NB4 (cell line): Measurements from ENCODE around the gene SYT10.
"Not testable (repeated sequence)": the region's sequence is repeated elsewhere in the genome, so short reads cannot be mapped to it uniquely, and the experiment has no call there.

Experiments
- DNase-seq: peaks from one replicate; pipeline ENCODE4 v3.0.0; 2010; ENCODE audit warnings: low read depth
- H3K4me3 ChIP-seq: one replicate; pipeline ENCODE4 v1.5.1; 2011; ENCODE audit warnings: mild to moderate bottlenecking, low read depth, low read length, moderate library complexity
- MYC ChIP-seq: IDR thresholded peaks from 2 replicates; pipeline ENCODE4 v1.6.1; 2011; ENCODE audit warnings: low read depth, low read length
- POLR2A ChIP-seq: IDR thresholded peaks from 2 replicates; pipeline ENCODE4 v1.6.1; 2011; ENCODE audit warnings: mild to moderate bottlenecking; ENCODE audit not compliant: insufficient read length; ENCODE audit errors: extremely low read depth
- TF ChIP-seq, protein P1 (sequence below): IDR thresholded peaks from one replicate; pipeline ENCODE4 v1.5.1; 2012; ENCODE audit warnings: low read depth, low read length
- TF ChIP-seq, protein P2 (sequence below): IDR thresholded peaks from 2 replicates; pipeline ENCODE4 v1.6.1; 2011; ENCODE audit warnings: low read depth, low read length

The SYT10 gene

DNA sequence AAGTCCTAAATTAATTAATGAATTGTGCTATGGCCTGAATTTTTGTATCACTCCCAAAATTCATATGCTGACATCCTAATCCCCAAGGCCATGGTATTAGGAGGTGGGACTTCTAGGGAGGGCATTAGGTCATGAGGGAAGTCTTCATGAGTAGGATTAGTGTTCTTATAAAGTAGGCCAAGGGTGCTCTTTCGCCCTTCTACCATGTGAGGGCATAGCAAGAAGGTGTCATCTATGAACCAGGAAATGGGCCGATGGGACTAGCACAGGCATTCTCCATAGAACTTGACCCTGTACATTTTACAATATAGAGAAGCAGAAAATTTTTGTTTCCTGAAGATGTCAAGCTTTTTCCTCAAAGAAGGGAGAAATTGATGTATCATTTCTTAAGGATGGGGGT lies 12.5 kb downstream of the SYT10 start:
- H3K4me3 ChIP-seq = no peak overlapping the region
- TF ChIP-seq, protein P1, sequence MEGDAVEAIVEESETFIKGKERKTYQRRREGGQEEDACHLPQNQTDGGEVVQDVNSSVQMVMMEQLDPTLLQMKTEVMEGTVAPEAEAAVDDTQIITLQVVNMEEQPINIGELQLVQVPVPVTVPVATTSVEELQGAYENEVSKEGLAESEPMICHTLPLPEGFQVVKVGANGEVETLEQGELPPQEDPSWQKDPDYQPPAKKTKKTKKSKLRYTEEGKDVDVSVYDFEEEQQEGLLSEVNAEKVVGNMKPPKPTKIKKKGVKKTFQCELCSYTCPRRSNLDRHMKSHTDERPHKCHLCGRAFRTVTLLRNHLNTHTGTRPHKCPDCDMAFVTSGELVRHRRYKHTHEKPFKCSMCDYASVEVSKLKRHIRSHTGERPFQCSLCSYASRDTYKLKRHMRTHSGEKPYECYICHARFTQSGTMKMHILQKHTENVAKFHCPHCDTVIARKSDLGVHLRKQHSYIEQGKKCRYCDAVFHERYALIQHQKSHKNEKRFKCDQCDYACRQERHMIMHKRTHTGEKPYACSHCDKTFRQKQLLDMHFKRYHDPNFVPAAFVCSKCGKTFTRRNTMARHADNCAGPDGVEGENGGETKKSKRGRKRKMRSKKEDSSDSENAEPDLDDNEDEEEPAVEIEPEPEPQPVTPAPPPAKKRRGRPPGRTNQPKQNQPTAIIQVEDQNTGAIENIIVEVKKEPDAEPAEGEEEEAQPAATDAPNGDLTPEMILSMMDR = peak; percentile 44
- TF ChIP-seq MYC (no peak), POLR2A (no peak)
- TF ChIP-seq, protein P2, sequence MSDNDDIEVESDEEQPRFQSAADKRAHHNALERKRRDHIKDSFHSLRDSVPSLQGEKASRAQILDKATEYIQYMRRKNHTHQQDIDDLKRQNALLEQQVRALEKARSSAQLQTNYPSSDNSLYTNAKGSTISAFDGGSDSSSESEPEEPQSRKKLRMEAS = no peak
- peak; percentile 60 for DNase-seq

DNA sequence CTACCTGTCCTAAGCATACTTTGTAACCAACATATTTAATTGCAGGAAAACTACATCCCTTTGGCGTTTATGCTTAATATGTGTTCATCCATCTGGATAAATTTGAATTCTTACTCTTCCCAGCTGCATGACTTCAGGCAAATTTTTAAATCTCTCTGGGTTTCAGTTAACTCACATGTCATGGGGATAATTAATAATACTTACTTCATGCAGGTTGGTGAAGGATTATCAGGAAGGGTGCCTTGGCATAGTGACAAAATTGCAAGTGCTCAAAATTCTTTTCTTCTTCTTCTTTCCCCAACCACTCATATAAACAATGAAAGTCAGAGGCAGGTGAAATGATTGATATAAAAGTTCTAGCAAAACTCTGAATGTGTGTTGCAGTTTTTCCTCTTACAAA lies 15.9 kb downstream of the SYT10 start:
- no peak for TF ChIP-seq POLR2A
- TF ChIP-seq, protein P1 = no peak
- TF ChIP-seq MYC = no peak
- TF ChIP-seq, protein P2 = no peak
- no peak for DNase-seq
- H3K4me3 ChIP-seq = no peak overlapping the region

DNA sequence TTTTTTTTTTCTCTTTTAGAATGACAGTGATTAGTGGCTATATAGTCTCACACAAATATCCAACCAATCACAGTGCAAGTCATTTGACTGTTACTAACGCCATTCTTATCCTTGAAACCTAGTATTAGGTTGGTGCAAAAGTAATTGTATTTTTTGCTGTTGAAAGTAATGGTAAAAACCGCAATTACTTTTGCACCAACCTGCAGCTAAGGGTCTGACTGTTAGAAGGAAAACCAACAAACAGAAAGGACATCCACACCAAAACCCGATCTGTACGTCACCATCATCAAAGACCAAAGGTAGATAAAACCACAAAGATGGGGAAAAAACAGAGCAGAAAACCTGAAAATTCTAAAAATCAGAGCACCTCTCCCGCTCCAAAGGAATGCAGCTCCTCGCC lies 27.2 kb downstream of the SYT10 start:
- DNase-seq = not testable (repeated sequence)

DNA sequence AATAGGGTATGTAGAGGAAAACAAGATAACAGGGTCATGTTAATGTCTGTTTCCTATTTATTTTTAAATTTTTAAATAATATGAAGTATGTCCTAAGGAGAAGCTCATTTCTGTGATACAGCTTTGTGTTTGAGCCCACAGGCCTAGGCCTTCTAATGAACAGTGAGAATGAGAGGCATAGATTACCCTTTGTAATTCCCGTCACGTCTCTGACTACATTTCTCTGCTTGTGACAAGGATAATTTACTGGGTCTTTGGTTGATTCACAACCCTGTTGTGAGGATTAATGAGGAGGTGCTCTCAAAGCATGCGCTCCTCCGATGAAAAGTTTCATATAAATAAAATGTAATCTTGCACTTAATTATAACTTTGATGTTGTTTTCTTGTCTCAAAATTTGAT lies 56.1 kb downstream of the SYT10 start:
- DNase-seq = no peak
- no peak overlapping the region for H3K4me3 ChIP-seq
- TF ChIP-seq, protein P1 = no peak
- TF ChIP-seq, protein P2 = no peak
- no peak for TF ChIP-seq MYC
- no peak for TF ChIP-seq POLR2A

More for the DNA sequence above, 27.2 kb downstream of the SYT10 start:
- H3K4me3 ChIP-seq = not testable (repeated sequence)

DNA sequence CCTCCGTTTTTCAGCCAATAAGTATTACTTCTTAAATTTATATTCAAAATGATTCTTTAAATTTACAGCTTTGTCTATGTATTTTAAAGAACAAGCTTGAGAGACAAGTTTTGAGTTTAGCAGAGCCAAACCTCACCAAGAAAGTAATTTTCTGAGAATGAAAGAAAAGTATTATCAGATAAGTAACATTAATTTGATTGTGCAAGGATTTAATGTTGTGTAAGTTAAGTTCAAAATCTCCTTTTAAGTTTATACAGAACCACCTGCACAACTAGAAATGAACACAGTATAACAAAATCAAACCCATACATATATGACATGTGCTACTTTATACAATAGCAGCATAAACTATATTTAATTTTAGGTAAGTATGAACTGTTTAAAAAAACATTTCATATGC lies 63.5 kb downstream of the SYT10 start:
- DNase-seq = no peak
- TF ChIP-seq, protein P1 = no peak
- no peak for TF ChIP-seq MYC
- TF ChIP-seq POLR2A = no peak
- TF ChIP-seq, protein P2 = no peak

DNA sequence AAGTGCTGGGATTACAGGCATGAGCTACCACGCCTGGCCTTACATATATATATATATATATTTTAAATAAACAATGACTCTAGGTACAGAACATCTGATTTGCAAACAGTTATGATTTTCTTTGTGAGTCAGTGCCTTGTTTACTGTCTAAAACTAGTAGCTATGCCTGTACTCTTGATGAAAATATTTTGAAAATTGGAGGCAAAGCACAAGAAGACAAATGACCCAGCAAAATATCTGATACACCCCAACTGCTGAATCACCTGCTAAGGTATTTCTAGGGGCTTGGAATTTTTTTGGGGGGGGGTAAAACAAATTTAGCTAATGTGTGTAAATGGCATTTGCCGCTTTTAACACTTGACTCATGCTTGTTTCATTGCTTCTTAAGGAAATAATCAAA lies 69.3 kb downstream of the SYT10 start:
- DNase-seq = no peak
- no peak overlapping the region for H3K4me3 ChIP-seq
- TF ChIP-seq, protein P1 = no peak
- no peak for TF ChIP-seq MYC
- TF ChIP-seq, protein P2 = no peak
- no peak for TF ChIP-seq POLR2A

More for the DNA sequence above, 63.5 kb downstream of the SYT10 start:
- H3K4me3 ChIP-seq = no peak overlapping the region
